ENCODE data around the gene BORA. TPM values are rescaled to one million over a fixed set of nuclear protein-coding genes. Genes with fewer than 3 reads are reported as not detected.

Gene BORA
- total RNA-seq, 1 donor from 2014 or later = 51.9 TPM

DNA sequence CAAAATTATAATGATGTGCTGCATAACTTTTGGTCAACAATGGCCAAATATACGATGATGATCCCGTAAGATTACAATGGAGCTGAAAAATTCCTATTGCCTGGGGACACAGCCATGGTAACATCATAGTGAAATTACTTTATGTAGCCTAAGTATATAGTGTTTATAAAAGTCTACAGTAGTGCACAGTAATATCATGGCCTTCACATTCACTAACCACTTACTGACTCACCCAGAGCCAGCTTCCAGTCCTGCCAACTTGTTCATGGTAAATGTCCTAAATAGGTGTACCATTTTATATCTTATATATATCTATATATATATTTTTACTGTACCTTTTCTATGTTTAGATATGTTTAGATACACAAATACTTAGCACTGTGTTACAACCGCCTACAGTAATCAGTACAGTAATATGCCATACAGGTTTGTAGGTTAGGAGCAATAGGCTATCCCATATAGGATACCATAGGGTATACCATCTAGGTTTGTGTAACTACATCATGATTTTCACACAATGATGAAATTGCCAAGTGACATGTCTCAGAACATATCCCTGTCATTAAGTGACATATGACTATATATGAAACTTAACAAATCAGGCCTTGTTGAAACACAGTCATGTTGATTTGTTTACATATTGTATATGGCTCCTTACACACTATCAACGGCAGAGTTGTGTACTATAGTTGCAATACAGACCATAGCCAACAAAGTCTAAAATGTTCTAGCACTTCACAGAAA is 30.2 kb downstream of the BORA start:
- TF ChIP-seq EZH2 (IDR thresholded peaks at IDR 0.05) (no peak), EZH2phosphoT487 (IDR thresholded peaks at IDR 0.05) (no peak)
- TF ChIP-seq, protein P1, sequence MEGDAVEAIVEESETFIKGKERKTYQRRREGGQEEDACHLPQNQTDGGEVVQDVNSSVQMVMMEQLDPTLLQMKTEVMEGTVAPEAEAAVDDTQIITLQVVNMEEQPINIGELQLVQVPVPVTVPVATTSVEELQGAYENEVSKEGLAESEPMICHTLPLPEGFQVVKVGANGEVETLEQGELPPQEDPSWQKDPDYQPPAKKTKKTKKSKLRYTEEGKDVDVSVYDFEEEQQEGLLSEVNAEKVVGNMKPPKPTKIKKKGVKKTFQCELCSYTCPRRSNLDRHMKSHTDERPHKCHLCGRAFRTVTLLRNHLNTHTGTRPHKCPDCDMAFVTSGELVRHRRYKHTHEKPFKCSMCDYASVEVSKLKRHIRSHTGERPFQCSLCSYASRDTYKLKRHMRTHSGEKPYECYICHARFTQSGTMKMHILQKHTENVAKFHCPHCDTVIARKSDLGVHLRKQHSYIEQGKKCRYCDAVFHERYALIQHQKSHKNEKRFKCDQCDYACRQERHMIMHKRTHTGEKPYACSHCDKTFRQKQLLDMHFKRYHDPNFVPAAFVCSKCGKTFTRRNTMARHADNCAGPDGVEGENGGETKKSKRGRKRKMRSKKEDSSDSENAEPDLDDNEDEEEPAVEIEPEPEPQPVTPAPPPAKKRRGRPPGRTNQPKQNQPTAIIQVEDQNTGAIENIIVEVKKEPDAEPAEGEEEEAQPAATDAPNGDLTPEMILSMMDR (IDR thresholded peaks at IDR 0.05) = no peak
- no peaks in the 10 kb centered on the region for H4K20me1 ChIP-seq (ENCODE audit: low read depth)
- peaks cover 6% of the 10 kb centered on the region for H3K36me3 Mint-ChIP-seq
- H3K4me3 ChIP-seq = no peak overlapping the region
- H3K79me2 ChIP-seq (ENCODE audit: low read depth) = no peaks in the 10 kb centered on the region
- H3K4me1 Mint-ChIP-seq = no peaks in the 10 kb centered on the region
- H3K27ac Mint-ChIP-seq = no peak overlapping the region
- H3K9me3 Mint-ChIP-seq = no peaks in the 10 kb centered on the region
- H3K4me3 Mint-ChIP-seq = no peak overlapping the region
- peaks cover 33% of the 10 kb centered on the region for H3K36me3 ChIP-seq
- H3K27ac ChIP-seq = no peak overlapping the region
- H3K9me3 ChIP-seq (ENCODE audit: low read depth) = no peaks in the 10 kb centered on the region
- H3K27me3 Mint-ChIP-seq (ENCODE audit: insufficient read depth, low read depth) = no peaks in the 10 kb centered on the region
- H3F3A ChIP-seq (ENCODE audit: low read depth) = peaks cover 7% of the 10 kb centered on the region
- no peak overlapping the region for H2AFZ ChIP-seq (replicated peaks)
- DNase-seq (ENCODE audit: low spot score) = no peak
- H3K4me2 ChIP-seq = no peak overlapping the region
- no peaks in the 10 kb centered on the region for H3K27me3 ChIP-seq
- H3K9ac ChIP-seq = no peak overlapping the region
- no peaks in the 10 kb centered on the region for H3K4me1 ChIP-seq

DNA sequence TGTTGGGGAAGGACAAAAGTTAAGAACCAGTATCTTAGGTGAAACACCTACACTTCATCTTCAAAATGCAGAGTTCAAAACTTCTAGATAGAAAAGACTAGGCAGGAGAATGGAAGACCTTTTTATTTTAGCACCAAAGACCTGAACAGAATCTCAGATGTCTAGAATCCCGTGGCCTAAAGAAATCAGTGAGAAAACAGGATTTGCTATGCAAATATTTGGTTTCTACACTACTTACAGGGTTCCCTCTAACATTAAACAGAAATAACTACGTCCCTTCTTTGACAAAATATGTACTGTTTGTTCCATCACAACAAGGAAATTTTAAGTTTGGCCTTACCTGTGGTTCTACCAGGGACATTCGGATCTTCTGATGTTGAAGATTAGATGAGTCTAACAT is 32.5 kb downstream of the BORA start:
- Mint-ChIP-seq H3K27ac (no peak overlapping the region), H3K36me3 (peaks cover 7% of the 10 kb centered on the region), H3K9me3 (no peaks in the 10 kb centered on the region), H3K27me3 (ENCODE audit: insufficient read depth, low read depth) (no peaks in the 10 kb centered on the region), H3K4me3 (no peak overlapping the region), H3K4me1 (no peaks in the 10 kb centered on the region)
- Histone ChIP-seq H3K4me1 (no peaks in the 10 kb centered on the region), H3K4me3 (no peak overlapping the region), H3K27ac (no peak overlapping the region), H2AFZ (replicated peaks) (no peak overlapping the region), H3K79me2 (ENCODE audit: low read depth) (no peaks in the 10 kb centered on the region), H3K4me2 (no peak overlapping the region), H3F3A (ENCODE audit: low read depth) (peaks cover 7% of the 10 kb centered on the region), H4K20me1 (ENCODE audit: low read depth) (no peaks in the 10 kb centered on the region), H3K36me3 (peaks cover 34% of the 10 kb centered on the region), H3K9ac (no peak overlapping the region), H3K27me3 (no peaks in the 10 kb centered on the region), H3K9me3 (ENCODE audit: low read depth) (no peaks in the 10 kb centered on the region)
- TF ChIP-seq, protein P1 (IDR thresholded peaks at IDR 0.05) = no peak
- TF ChIP-seq EZH2 (IDR thresholded peaks at IDR 0.05) = no peak
- no peak for TF ChIP-seq EZH2phosphoT487 (IDR thresholded peaks at IDR 0.05)
- no peak for DNase-seq (ENCODE audit: low spot score)

DNA sequence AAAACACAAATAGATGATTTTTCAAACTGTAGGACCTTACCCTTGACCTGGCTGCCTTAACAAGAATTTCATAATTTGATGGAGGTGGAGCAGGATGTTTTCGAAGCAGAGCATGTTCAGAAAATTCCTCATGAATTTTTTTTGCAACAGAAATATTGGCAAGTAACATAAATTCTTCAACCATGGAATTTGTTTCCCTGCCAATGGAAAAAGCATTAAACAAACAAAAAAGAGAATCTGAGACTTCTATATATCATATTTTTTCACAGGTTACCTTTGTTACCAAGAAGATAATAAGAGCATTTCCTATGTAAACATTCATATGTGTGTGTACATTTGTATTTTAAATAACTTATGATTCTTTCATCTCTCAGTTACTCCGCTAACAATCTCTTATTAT is 35.7 kb downstream of the BORA start:
- no peaks in the 10 kb centered on the region for H3K27me3 Mint-ChIP-seq (ENCODE audit: insufficient read depth, low read depth)
- Histone ChIP-seq H3K9me3 (ENCODE audit: low read depth) (no peaks in the 10 kb centered on the region), H3K79me2 (ENCODE audit: low read depth) (no peaks in the 10 kb centered on the region), H2AFZ (replicated peaks) (no peak overlapping the region), H4K20me1 (ENCODE audit: low read depth) (no peaks in the 10 kb centered on the region), H3K27ac (no peak overlapping the region), H3K9ac (no peak overlapping the region), H3K4me1 (no peaks in the 10 kb centered on the region), H3F3A (ENCODE audit: low read depth) (no peaks in the 10 kb centered on the region), H3K27me3 (no peaks in the 10 kb centered on the region), H3K4me2 (no peak overlapping the region), H3K36me3 (peaks cover 45% of the 10 kb centered on the region), H3K4me3 (no peak overlapping the region)
- no peaks in the 10 kb centered on the region for H3K9me3 Mint-ChIP-seq
- TF ChIP-seq, protein P1 (IDR thresholded peaks at IDR 0.05) = no peak
- TF ChIP-seq EZH2phosphoT487 (IDR thresholded peaks at IDR 0.05) (no peak), EZH2 (IDR thresholded peaks at IDR 0.05) (no peak)
- H3K4me3 Mint-ChIP-seq = no peak overlapping the region
- DNase-seq (ENCODE audit: low spot score) = no peak
- no peak overlapping the region for H3K27ac Mint-ChIP-seq
- no peaks in the 10 kb centered on the region for H3K4me1 Mint-ChIP-seq
- peaks cover 17% of the 10 kb centered on the region for H3K36me3 Mint-ChIP-seq

Data from neural progenitor cell (in vitro differentiated cells).